GM12891 (cell line): ENCODE results near the gene HLA-DOA.

ENCODE experiments used
- DNase-seq: peaks from one replicate; pipeline ENCODE4 v3.0.0; 2011; ENCODE audit warnings: low spot score; ENCODE audit not compliant: insufficient read length
- FAIRE-seq: peaks from 2 replicates; lab custom pipeline; 2011; peaks lifted over from hg19 to GRCh38; lab: Jason Lieb, UNC
- PAX5 ChIP-seq: IDR thresholded peaks from 2 replicates; pipeline ENCODE4 v1.6.1; 2011; ENCODE audit warnings: low read length, moderate library complexity, mild to moderate bottlenecking; ENCODE audit not compliant: insufficient read depth, severe bottlenecking
- POLR2A ChIP-seq: IDR thresholded peaks from 2 replicates; pipeline ENCODE4 v1.6.1; 2011; ENCODE audit warnings: low read depth, low read length, control low read depth
- POLR2AphosphoS5 ChIP-seq: IDR thresholded peaks from 2 replicates; pipeline ENCODE4 v1.6.1; 2011; ENCODE audit warnings: low read depth, low read length, control low read depth
- POU2F2 ChIP-seq: IDR thresholded peaks from 2 replicates; pipeline ENCODE4 v1.6.1; 2011; ENCODE audit warnings: low read depth, mild to moderate bottlenecking, control low read depth, low read length, moderate library complexity
- SPI1 ChIP-seq: IDR thresholded peaks from 2 replicates; pipeline ENCODE4 v1.6.1; 2011; ENCODE audit warnings: low read depth, low read length, control low read depth
- TAF1 ChIP-seq: IDR thresholded peaks from 2 replicates; pipeline ENCODE4 v1.6.1; 2011; ENCODE audit warnings: low read depth, low read length, control low read depth

Gene HLA-DOA

DNA sequence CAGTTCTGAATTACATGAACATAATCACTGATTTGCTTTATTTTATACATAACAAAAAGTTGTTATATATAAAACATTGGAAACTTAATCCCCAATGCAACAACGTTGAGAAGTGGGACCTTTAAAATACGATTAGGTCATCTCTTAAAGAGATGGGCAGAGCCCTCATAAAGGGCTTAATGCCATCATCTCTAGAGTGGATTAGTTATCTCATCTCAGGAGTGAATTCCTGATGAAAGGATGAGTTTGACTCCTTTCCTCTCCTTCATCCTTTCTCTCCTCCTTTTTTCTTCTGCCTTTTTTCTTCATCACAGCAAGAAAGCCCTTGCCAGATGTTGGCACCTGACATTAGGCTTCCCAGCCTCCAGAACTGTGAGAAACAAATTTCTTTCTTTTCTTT, 13.9 kb downstream of the HLA-DOA start:
- DNase-seq (no peak), FAIRE-seq (no peak)
- TF ChIP-seq POU2F2 (no peak), POLR2AphosphoS5 (no peak), SPI1 (no peak), PAX5 (no peak), TAF1 (no peak), POLR2A (no peak)

GRCh38 chr6:32993363-32993973, 15.9 kb downstream of the HLA-DOA start:
- no peak for DNase-seq
- no peak for TF ChIP-seq POLR2A
- no peak for TF ChIP-seq POU2F2
- TF ChIP-seq TAF1, result no peak
- TF ChIP-seq SPI1, result no peak
- no peak for TF ChIP-seq POLR2AphosphoS5
- TF ChIP-seq PAX5, result no peak
- FAIRE-seq, result no peak

GRCh38 chr6:32991972-32992371, 17.4 kb downstream of the HLA-DOA start:
- FAIRE-seq, result no peak
- no peak for DNase-seq
- TF ChIP-seq SPI1 (peak; percentile 43; the same call in 1 of the 2 replicates), TAF1 (no peak), POU2F2 (no peak), PAX5 (no peak), POLR2AphosphoS5 (no peak), POLR2A (no peak)

DNA sequence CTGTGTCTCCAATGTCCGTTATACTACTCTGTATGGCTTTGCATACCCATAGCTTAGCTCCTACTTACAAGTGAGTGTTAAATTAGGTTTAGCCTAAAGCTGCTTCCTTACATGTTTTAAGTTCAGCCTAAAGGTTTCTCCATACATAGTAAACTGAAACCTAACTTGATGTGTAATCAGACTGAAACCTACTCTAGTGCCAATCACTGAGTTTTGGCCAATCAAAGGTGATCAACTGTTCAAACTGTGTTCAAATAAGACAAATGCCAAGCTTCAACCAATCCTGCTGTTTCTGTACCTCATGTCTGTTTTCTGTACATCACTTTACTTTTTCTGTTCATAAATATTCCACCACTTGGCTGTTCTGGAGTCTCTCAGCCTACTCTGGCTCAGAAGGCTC, 20.0 kb downstream of the HLA-DOA start:
- DNase-seq (no peak), FAIRE-seq (peak; percentile 66)
- no peak for TF ChIP-seq POU2F2
- no peak for TF ChIP-seq POLR2AphosphoS5
- no peak for TF ChIP-seq SPI1
- no peak for TF ChIP-seq TAF1
- no peak for TF ChIP-seq PAX5
- TF ChIP-seq POLR2A, result no peak

DNA sequence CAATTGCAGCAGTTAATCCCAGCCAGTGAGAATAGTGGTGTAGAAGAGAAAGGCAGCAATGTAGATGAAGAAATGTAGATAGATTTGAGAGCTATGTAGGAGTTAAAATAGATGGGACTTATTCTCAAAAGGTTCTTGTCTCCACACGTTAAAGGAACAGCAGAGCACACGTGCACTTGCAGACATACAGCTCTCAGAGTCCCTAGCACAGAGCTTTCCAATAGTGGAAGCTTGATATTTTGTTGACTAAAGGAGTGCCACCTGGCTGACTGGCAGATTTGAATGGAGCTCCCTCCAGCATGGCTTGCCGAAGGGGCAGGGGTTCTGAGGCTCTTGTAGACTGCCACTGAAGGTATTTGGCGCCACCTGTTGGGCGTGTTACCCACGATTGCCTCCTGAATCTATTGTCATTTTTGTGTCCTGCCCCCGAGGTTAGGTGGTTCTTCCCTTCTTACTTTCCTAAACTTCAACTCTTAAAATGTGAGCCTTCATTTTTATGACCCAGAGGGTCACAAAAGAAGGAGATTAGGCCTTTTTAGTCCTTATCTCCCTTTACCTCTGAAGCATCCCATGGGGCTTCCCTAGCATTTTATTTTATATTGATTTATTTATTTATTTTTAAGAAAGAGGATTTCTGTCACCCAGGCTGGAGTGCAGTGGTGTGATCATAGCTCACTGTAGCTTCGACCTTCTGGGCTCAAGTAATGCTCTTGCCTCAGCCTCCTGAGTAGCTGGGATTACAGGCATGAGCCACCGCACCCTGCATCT, 24.6 kb downstream of the HLA-DOA start:
- FAIRE-seq (peak; percentile 83), DNase-seq (peak; percentile 37)
- TF ChIP-seq POLR2A, result no peak

DNA sequence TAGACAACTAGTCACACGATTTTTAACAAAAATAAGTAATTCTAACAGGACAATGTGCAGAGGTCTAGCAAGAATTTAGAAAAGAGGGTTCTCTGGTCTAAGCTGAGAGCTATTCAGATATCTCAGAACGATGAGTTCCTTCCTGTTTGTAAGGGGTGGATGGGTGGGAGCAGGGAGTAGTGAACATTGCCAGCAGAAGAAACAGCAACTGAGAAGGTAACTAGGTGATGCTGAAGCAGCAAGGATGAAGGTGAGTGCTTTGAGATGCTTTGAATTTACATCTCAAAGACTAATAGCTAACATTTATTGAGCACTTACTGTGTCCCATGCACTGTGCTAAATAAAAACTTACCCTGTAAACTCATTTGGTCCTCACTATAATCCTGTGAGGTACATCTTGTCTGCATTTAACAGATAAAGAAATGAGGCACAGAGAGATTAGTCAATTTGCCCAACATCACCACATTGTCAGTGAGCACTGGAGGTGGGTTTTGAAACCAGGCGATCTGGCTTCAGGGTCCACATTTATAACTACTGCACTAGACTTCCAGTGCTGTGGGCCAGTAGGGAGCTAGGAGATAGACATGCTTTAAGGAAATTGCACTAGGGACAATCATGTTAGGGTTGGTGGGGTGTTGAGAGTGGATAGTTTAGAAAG, 25.3 kb downstream of the HLA-DOA start:
- peak; percentile 38 for FAIRE-seq
- no peak for TF ChIP-seq POLR2AphosphoS5
- TF ChIP-seq SPI1, result no peak
- no peak for TF ChIP-seq TAF1
- TF ChIP-seq PAX5, result no peak
- no peak for TF ChIP-seq POLR2A
- no peak for DNase-seq

GRCh38 chr6:32983493-32983848, 25.9 kb downstream of the HLA-DOA start:
- TF ChIP-seq POU2F2 (no peak), POLR2AphosphoS5 (no peak), TAF1 (no peak), PAX5 (no peak), POLR2A (no peak), SPI1 (no peak)
- no peak for DNase-seq
- no peak for FAIRE-seq

DNA sequence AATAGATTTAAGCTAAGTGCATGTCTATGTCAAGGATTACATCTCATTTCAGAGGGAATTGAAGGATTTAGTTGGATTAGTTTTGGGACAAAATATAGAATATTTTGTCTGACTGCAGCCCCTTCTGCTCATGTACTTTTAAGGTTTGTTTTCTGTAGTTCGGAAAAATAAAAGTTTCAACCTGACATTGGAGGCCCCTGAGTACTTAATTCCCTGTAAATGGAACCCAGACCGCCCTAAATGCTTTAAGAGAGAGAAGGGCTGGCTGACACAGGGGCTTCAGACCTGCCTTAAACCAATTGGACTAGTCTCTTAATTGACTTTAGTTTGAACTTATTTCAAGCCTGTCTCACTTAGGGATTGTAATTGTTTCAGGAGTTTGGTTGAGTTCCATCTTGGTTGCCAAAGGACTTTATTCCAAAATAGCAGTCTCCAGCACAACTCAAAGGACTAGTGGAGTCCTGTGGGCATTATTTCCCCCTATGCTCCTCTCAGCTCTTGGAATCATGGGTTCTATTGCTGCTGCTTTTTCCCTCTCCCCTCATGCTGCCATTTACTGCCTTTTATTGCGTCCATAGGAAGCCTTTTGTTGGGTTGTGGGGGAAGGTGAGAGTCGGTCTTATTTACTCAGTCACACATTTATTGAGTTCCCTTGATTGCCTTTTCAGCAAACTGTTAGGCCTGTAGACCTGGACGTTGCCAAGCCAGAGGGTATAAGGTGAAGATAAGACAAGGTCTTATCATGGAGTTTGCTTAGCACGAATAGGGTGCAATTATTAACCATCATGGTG, 26.5 kb downstream of the HLA-DOA start:
- TF ChIP-seq POLR2A (peak; percentile 19), POLR2AphosphoS5 (peak; percentile 12; the same call in 1 of the 2 replicates), TAF1 (no peak), PAX5 (no peak)
- FAIRE-seq (no peak), DNase-seq (no peak)
